GM12875 (cell line): ENCODE data around the gene ANKK1.

Experiments used
- H3K4me3 ChIP-seq: one replicate; pipeline ENCODE4 v1.5.1; 2011; ENCODE audit warnings: low read depth, low read length, control low read depth
- CTCF ChIP-seq: IDR thresholded peaks from 2 replicates; pipeline ENCODE4 v1.5.1; 2011; ENCODE audit warnings: low read depth, mild to moderate bottlenecking, control low read depth, inconsistent platforms, low read length, moderate library complexity, borderline replicate concordance; ENCODE audit not compliant: insufficient read depth

ANKK1 gene

DNA sequence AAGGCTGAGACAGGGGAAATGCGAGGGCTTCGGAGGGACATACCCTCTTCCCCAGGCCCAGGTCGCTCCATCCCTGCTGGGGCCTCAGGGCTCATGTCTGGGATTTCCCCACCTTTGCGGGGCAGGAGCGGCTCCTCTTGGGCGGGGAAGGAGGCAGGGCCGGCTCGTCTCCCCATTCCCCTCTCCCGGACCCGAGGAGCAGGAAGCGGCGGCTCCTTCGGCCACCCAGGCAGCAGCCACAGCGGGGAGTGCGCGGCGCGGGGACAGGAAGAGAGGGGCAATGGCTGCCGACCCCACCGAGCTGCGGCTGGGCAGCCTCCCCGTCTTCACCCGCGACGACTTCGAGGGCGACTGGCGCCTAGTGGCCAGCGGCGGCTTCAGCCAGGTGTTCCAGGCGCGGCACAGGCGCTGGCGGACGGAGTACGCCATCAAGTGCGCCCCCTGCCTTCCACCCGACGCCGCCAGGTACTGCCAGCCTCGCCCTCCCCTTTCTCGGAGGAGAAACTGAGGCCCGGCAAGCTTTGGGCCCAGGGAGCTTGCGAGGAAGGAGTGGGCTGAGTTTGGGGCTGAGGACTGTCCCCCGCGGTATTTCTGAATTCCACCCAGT lies at the start of gene ANKK1:
ANKK1 (plus strand) TSS at position 175 of the 607 bp plus-strand sequence; CDS start at position 281, 106 bp downstream.
- TF ChIP-seq CTCF = no peak
- H3K4me3 ChIP-seq = no peak within 1 kb of the TSS

DNA sequence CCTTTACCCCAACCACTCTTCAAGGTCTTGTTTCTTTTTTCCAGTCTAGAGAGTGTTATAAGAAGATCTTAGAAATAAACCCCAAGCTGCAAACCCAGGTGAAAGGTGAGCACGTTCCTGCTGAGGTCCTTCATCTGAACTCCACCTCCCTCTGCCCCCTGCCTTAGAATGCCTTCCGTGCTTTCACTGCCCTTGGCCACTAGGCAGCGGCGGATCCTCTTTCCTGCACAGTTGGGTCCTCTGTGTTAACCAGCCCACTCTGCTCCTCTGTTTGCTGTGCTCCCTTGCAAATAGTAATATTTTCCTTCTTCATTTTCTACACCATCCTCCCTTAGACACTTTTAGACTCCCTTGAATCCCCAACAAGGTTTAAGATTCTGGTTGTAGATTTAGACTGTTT lies 48.8 kb upstream of the ANKK1 start:
- no peak overlapping the region for H3K4me3 ChIP-seq
- no peak for TF ChIP-seq CTCF

- H3K4me3 ChIP-seq = no peak overlapping the region
- no peak for TF ChIP-seq CTCF
Measured at GRCh38 chr11:113339929-113340589, 47.5 kb upstream of the ANKK1 start.

DNA sequence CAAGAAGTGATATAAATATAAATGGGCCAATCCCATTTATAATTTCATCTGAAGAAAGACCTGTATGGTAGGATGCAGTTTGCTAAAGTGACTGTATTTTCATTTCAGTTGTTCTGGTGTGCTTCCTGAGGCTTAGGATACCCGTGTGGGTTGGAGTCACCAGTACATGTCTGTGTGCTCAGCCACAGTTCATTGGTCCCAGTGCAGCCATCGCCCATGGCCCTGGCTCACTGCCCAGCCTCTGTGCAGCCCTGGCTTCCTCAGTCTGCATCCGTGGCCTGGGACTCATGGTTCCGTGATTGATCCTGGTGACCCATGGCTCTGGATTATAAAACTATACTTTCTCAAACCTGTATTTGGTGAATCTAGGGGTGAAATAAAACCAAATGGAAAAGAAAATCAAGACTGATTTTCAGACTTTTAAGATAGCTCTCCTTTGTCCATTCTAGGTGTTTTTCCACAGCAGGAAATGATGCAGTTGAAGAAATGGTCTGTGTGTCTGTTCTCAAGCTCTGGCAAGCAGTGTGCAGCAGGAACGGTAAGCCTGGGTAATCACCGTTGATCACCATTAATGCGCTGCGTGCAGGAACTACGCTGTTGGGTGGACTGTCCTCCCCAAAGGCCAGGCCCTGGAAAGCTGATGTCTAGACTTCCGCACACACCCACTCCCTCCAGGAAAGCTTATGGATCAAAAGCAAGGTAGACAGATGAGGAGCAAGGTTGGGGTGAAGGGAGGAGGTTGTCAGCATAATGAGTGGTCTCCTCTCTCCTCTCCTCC lies 46.0 kb upstream of the ANKK1 start:
- TF ChIP-seq CTCF = no peak
- H3K4me3 ChIP-seq = no peak overlapping the region

DNA sequence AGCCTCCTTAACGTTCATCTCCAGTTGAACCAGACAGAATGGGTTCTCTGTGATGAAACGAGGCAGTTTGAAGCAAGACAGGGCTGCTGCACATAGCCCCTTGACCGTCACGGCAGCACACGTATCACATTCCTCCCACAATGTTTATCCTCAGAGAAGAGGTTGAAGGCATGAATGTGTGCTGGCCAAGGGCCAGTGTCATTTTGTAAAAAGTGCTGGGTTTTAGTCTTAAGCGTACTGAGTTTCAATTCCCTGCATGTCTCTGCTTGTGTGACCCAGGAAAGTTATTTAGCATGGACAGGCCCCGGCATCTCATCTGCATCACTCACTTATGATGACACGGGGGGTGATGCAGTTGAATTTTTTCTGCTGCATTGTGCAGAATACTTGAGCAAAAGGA lies 41.6 kb upstream of the ANKK1 start:
- no peak for TF ChIP-seq CTCF
- no peak overlapping the region for H3K4me3 ChIP-seq

DNA sequence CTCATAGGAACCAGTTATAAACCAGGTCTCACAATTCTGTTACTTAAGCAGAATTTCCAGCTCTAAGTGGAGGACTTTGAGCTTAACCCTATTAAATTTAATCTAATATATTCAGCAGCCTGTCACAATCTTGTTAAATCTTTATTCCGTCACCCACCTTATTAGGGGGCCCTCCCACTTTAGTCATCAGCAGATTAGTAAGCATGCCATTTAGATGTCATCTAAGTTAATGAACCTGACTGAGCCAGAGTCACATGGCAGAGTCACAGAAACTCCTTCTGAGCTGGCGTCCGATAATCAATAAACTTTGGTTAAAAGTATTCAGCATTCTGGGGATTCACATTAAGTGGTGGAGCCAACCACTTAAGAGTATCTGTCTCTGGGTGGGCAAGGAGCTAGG lies 38.1 kb upstream of the ANKK1 start:
- TF ChIP-seq CTCF = no peak
- H3K4me3 ChIP-seq = no peak overlapping the region
